ENCODE data around the gene RAF1.
A peak's percentile ranks its signal among the peaks of the same experiment; 100 is the strongest.
"Not testable (repeated sequence)": the region's sequence is repeated elsewhere in the genome, so short reads cannot be mapped to it uniquely, and the experiment has no call there.

The RAF1 gene

DNA sequence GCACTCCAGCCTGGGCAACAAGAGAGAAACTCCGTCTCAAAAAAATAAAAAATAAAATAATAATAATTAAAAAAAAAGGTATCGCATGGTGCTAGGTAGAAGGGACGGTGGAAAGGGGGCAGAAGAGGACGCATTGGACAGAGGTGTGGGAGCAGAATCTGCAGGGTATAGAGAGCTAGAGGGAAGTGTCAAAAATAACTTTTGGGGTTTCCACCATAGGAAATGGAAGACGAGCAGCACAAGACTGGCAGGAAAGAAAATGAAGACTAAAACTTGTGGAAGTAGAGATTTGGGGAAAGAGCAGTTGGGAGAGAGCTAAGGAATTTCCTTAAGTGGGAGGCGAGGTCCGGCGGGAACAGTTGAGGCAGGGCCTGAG lies 107.6 kb downstream of the RAF1 start:
- no peaks in the 10 kb centered on the region for H3K36me3 ChIP-seq
- peaks cover 0 to 54% (median 31%) of the 10 kb centered on the region in 4 donors for H3K4me1 ChIP-seq
- no peak for DNase-seq
- H3K9me3 ChIP-seq: no peaks in the 10 kb centered on the region
- peak overlapping the region; percentile 96 for H3K27ac ChIP-seq
- intact Hi-C loops (cut with DNase I; ENCODE audit: low total_unique reads): no loop called here
- peaks cover 0 to 23% of the 10 kb centered on the region in 2 donors for H3K27me3 ChIP-seq
- TF ChIP-seq, protein P1, sequence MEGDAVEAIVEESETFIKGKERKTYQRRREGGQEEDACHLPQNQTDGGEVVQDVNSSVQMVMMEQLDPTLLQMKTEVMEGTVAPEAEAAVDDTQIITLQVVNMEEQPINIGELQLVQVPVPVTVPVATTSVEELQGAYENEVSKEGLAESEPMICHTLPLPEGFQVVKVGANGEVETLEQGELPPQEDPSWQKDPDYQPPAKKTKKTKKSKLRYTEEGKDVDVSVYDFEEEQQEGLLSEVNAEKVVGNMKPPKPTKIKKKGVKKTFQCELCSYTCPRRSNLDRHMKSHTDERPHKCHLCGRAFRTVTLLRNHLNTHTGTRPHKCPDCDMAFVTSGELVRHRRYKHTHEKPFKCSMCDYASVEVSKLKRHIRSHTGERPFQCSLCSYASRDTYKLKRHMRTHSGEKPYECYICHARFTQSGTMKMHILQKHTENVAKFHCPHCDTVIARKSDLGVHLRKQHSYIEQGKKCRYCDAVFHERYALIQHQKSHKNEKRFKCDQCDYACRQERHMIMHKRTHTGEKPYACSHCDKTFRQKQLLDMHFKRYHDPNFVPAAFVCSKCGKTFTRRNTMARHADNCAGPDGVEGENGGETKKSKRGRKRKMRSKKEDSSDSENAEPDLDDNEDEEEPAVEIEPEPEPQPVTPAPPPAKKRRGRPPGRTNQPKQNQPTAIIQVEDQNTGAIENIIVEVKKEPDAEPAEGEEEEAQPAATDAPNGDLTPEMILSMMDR (IDR thresholded peaks at IDR 0.05): no peak
- peak overlapping the region; percentile 83 to 96 for H3K4me3 ChIP-seq

DNA sequence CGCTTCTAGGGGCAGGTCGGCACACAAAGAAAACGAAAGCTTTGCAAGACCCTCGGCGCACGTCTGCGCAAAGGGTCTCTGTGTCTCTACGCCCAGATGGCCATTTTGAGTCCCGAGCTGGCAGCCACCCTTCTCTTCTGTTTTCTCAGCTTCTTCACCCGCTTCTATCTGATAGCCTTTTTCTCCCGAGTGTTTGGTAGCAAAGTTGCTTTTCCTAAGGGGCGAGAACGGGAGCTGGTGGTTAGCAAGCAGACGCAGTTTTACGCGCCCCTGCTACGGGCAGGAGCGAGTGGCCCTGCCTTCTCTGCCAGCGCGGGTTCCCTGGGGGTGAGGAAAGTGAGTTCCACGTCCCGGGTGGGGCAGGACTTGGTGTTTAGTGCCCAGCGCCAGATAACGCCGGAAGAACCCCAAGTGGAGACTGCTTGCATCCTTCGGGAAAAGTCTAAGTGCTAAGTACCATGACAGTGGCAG lies 110.0 kb downstream of the RAF1 start:
- intact Hi-C loops (cut with DNase I; ENCODE audit: low total_unique reads): no loop called here
- peaks cover 0 to 38% of the 10 kb centered on the region in 2 donors for H3K27me3 ChIP-seq
- DNase-seq: peak in 1 of 2 donors; percentile 25
- TF ChIP-seq, protein P1 (IDR thresholded peaks at IDR 0.05): no peak
- no peak overlapping the region for H3K27ac ChIP-seq
- H3K4me1 ChIP-seq: peaks cover 0 to 31% (median 15%) of the 10 kb centered on the region in 4 donors
- H3K9me3 ChIP-seq: no peaks in the 10 kb centered on the region
- peak overlapping the region; percentile 37 to 45 for H3K4me3 ChIP-seq
- no peaks in the 10 kb centered on the region for H3K36me3 ChIP-seq

DNA sequence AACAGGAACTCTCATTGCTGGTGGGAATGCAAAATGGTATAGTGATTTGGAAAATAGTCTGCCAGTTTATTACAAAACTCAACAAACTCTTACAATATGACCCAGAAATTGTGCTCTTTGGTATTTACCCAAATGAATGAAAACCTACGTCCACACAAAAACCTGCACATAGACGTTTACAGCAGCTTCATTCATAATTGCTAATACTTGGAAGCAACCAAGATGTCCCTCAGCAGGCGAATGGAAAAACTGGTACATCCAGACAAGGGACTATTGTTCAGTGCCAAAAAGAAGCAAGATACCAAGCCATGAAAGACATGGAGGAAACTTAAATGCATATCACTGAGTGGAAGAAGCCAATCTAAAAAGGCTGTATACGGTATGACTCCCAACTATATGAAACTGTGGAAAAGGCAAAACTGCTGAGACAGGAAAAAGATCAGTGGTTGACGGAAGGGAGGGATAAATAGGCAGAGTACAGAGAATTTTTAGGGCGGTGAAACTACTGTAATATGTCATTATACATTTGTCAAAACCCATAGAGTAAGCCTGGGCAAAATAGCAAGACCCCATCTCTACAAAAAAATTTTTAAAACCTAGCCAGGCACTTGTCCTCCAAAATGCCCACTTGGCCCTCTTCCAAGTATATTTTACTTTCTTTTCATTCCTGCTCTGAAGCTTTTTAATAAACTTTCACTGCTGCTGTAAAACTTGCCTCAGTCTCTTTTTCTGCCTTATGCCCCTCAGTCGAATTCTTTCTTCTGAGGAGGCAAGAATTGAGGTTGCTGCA lies 113.8 kb downstream of the RAF1 start:
- intact Hi-C loops (cut with DNase I; ENCODE audit: low total_unique reads): no loop called here
- peaks cover 0 to 56% of the 10 kb centered on the region in 2 donors for H3K27me3 ChIP-seq
- no peaks in the 10 kb centered on the region for H3K9me3 ChIP-seq
- H3K36me3 ChIP-seq: no peaks in the 10 kb centered on the region
- no peak for DNase-seq
- TF ChIP-seq, protein P1 (IDR thresholded peaks at IDR 0.05): no peak
- H3K4me3 ChIP-seq: no peak overlapping the region
- no peak overlapping the region for H3K27ac ChIP-seq
- H3K4me1 ChIP-seq: peaks cover 0 to 10% (median 0%) of the 10 kb centered on the region in 4 donors

DNA sequence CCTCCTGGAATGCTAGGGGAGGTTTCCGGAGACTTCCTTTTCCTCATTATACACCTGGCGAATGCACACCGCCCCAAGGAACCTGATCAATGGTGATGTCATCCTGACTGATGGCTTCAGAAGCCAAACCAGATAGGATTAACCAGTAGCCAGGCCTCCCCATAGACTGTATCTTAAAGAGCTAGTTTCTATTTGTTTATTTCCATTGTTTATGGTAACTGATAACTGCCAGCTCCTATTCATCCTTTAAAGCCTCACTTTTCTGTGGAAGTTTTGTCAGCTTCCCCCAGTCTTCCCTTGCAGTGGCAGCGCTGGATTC lies 118.5 kb downstream of the RAF1 start, which contains the start of gene MKRN2OS:
Gene MKRN2OS, minus strand, starts transcription at position 27 of the 319 bp plus-strand sequence. CDS start 35 bp downstream, outside the sequence.
- H3K27ac ChIP-seq: no peak within 1 kb of the TSS
- no peaks in the 10 kb centered on the region for H3K4me1 ChIP-seq
- intact Hi-C loops (cut with DNase I; ENCODE audit: low total_unique reads): no loop called here
- TF ChIP-seq, protein P1 (IDR thresholded peaks at IDR 0.05): no peak
- peaks cover 0 to 28% of the 10 kb centered on the region in 2 donors for H3K27me3 ChIP-seq
- no peak for DNase-seq
- no peak within 1 kb of the TSS for H3K4me3 ChIP-seq
- H3K36me3 ChIP-seq: peaks cover 0 to 2% (median 0%) of the 10 kb centered on the region in 3 donors
- H3K9me3 ChIP-seq: no peaks in the 10 kb centered on the region

DNA sequence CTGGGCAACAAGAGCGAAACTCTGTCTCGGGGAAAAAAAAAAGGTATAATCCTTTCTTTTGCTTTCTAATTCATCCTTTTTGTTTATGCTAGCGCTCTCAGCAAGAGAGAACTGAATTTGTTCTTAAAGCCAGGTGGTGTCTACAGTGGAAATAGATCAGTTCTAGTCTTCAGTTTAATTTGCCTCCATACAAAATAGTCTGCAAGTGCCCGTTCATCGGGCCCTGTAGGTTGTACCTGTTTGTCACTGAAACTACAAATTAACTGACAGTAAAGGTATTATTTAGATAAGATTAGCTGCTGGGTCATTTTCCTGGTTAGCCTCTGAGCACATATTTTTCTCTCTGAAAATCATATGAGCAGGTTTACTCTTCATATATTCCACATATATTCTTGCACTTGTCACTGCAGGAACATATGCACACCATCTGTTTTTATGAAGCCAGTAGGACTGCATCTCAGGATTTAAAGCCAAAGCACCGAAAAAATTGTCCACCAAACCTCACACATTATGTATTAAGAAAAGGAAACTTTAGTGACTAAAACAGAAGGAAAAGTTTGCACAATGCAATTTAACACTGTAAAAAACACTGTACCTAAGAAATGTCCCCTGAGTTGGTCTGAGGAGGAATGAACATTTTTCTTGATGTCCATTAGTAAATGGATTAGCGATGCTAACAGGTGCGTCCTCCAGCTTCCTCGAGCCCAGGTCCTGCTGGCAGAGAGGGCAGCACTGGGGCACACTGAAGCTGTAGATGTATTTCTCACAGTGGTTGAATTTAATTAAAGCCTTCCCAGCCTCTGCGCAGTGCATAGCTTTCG lies 119.1 kb downstream of the RAF1 start:
- Histone ChIP-seq H3K36me3 (peaks cover 0 to 8% (median 0%) of the 10 kb centered on the region in 3 donors), H3K27ac (no peak overlapping the region), H3K9me3 (no peaks in the 10 kb centered on the region), H3K4me1 (no peaks in the 10 kb centered on the region), H3K27me3 (peaks cover 0 to 26% of the 10 kb centered on the region in 2 donors), H3K4me3 (no peak overlapping the region)
- intact Hi-C loops (cut with DNase I; ENCODE audit: low total_unique reads): no loop called here
- TF ChIP-seq, protein P1 (IDR thresholded peaks at IDR 0.05): no peak
- no peak for DNase-seq

DNA sequence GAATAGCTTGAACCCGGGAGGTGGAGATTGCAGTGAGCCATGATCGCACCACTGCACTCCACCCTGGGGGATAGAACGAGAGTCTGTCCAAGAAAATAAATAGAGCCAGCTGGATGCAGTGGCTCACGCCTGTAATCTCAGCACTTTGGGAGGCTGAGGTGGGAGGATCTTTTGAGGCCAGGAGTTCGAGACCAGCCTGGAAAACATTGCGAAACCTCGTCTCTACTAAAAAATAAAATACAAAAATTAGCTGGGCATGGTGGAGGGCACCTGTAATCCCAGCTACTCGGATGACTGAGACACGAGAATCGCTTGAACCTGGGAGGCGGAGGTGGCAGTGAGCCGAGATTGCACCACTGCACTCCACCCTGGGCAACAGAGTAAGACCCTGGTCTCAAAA lies 120.4 kb downstream of the RAF1 start:
- H3K4me3 ChIP-seq; intact Hi-C loops (cut with DNase I; ENCODE audit: low total_unique reads); H3K27ac ChIP-seq; H3K9me3 ChIP-seq; H3K4me1 ChIP-seq; DNase-seq: not testable (repeated sequence)
- Histone ChIP-seq H3K27me3 (peaks cover 0 to 14% of the 10 kb centered on the region in 2 donors), H3K36me3 (peaks cover 0 to 12% (median 0%) of the 10 kb centered on the region in 3 donors)

All from tibial artery (tissue), 4 donors.